ENCODE data around the gene FHAD1.
A peak's percentile ranks its signal among the peaks of the same experiment; 100 is the strongest.
"Not testable (repeated sequence)": the region's sequence is repeated elsewhere in the genome, so short reads cannot be mapped to it uniquely, and the experiment has no call there.

The FHAD1 gene

DNA sequence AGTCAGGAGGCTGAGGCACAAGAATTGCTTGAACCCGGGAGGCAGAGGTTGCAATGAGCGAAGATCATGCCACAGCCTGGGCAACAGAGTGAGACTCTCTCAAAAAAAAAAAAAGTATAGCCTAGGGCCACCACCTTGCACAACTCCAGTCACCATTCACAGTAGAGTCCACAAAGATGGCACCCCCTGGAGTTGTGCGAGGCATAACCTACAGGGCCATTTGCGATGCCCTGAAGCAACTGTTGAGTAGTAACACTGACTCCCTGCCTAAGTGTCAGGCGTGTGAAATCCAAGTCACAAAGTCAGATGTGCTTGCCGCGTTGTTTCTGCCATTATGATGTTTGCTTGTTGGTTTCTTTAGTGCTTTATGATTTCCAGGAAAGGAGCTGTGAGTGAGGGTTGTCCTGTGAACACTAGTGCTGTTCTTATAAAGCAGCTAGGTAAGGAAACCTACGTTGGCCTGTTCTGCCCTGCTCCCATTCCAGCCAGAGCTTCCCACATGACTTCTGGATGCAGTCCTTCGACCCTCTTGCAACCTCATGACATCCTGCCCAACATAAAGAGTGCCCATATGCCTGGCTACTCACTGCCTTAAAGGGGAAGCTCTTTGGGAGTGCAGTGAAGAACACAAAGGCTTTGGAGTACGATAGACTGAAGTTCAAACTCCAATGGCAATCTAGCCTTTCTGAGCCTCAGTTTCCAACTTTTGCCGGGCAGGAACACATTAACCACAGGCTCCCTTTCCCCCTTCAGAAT is 29.8 kb downstream of the FHAD1 start:
- DNase-seq (ENCODE audit: low read depth in 2 of 2) = no peak

DNA sequence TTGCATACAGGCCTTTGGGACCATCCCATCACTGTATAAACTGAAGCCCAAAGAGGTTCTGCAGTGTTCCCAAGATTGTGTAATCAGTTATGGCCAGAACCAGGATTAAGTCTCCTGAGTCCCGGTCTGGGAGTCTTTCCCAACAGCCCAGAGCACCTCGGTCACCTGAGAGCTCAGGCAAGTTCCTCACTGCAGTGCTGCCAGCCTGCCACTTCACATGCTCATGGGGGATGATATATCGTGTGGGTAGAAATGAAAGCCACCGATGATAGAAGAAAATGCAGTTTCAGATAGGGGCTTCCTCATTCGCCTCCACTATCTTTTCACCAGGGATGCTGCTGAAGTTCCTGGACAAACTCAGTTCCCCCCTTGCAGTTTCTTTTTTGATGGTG is 30.4 kb downstream of the FHAD1 start:
- no peak for DNase-seq (ENCODE audit: low read depth in 2 of 2)

DNA sequence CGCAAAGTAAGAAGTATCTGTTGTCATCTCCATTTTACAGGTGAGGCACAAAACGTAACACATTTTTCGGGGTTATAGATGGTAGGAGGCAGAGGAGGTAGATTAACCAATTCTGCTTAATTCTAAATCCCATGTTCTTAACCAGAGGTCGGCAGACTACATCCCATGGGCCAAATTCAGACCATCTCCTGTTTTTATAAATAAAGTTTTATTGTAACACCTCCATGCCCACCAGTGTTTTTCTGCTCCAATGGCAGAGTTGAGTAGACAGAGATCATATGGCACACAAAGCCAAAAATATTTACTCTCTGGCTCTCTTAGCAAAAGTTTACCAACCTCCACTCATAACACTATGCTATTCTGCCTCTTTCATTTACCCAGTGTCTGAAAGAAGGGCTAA is 30.9 kb downstream of the FHAD1 start:
- no peak for DNase-seq (ENCODE audit: low read depth in 2 of 2)

DNA sequence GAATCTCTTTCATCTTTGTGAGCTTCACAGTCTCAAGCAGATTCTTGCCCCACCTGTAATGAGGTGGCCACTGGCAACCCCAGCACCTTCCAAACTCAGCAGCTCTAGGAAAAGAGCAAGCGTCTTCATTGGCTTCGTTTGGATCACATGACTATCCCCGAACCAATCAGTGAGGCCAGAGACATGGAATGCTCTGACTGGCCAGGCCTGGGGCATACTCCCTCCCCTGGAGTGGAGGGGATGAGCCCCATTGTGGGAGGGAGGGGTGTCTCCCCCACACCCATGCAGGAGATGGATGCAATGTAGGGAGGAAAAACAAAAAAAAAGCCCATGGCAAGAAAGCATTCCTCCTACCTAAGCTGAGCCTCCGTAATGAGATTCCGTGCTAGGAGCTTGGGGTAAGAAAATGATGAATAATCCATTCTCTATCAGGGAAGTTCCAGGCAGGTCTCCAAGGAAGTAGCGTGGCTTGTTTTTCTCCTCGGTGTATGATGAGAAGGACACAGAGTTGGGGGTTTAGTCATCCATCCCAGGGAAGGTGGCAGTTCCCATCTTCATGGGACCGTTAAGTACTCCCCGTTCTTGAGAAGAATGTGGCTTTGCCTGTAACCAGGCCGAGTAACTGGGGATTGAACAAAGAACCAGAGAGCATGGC is 32.7 kb downstream of the FHAD1 start:
- no peak for DNase-seq (ENCODE audit: low read depth in 2 of 2)

DNA sequence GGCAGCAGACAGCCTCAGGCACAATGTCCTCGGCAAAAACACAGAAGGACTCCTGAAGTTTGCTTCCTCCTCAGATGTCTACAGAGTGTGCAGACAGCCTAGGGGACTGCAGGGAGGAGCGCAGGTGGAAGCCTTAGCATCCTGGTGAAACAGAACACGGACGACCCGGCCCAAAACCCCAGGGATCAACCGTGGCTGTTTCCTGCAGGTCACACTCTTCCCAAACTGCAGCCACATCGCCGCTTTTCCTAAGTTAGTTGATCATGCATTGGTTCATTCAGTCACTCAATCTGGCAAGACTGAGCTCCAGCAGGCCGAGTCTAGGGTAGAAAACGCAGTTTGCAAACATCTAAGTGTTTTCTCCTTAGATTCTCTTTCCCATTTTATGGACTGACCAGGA is 33.4 kb downstream of the FHAD1 start:
- DNase-seq (ENCODE audit: low read depth in 2 of 2) = no peak

DNA sequence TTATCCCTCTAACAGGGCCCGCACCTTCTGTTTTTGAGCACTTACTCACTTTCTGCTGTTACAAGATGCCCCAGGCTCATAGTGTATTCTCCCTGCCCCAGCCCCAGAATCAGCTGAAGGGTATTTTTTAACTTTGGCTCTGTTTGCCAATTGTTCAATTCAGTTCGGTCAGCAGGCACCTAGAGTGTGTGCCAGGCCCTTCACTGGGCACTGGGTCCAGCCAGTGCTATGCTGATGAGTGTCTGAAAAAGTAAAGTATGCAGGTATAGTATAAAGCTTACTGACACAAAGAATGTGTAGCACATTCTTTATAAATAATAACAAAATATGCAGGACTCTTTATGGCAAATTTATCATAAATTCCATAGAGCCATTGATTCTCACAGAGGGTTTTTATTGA is 35.0 kb downstream of the FHAD1 start:
- no peak for DNase-seq (ENCODE audit: low read depth in 2 of 2)

DNA sequence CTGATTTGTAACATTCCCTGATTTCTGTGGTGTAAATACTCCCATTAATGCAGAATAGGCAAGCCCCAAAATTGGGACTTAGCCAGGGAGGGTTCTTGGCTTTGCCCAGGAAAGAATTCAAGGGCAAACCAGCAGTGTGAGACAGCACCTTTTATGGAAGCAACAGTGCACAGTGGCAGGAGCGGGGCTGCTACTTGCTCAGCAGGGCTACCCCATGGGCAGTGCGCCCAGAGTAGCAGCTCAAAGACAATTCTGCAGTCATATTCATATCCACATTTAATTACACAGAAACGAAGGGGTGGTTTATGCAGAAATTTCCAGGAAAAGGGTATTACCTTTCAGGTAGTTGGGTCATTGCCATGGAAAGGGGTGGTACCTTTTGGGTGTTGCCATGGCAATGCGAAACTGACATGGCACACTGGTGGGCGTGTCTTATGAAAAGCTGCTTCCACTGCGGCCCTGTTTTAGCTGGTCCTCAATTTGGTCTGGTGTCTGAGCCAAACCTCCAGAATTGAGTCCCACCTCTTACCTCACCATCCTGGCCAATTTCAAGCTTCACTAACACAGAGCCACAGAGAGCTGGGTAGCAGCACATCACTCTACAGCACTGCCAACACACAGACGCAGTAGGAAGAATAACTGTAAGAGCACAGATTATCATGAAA is 35.9 kb downstream of the FHAD1 start:
- DNase-seq (ENCODE audit: low read depth in 2 of 2) = no peak

DNA sequence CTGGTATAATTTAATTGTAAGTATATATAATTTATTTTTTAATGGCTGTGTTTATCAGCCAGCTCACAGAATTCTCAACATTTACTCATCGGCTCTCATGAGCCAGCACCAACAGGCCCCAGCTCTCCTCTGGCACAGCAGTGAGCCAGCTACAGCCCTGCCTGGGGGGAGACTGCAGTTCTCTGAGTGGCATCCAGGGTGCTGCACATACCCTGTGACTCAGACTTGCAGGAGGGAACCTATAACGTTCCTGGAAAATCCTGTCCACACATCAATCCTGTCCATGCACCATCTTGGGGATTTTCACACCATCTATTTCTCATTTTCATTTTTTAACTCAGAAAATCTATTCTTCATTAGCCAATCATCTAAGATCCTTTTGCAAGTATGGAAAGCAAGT is 36.5 kb downstream of the FHAD1 start:
- no peak for DNase-seq (ENCODE audit: low read depth in 2 of 2)

DNA sequence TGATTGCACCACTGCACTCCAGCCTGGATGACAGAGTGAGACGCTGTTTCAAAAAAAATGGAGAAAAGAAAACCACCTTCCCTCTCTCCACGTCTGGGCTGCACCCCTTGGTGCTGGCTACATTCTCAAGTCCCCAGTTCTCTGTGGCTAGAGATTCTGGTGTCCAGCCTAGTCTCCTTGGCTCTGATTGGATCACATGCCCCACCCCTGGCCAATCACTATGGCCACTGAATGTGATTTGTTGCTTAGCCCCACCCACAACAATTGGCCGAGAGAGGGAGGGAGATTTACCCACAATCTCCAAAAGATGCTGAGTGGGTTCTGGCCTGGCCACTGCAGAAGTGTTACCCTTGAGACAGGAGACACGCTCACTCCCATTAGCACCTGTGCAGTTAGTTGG is 39.4 kb downstream of the FHAD1 start:
- DNase-seq (ENCODE audit: low read depth in 2 of 2) = no peak

DNA sequence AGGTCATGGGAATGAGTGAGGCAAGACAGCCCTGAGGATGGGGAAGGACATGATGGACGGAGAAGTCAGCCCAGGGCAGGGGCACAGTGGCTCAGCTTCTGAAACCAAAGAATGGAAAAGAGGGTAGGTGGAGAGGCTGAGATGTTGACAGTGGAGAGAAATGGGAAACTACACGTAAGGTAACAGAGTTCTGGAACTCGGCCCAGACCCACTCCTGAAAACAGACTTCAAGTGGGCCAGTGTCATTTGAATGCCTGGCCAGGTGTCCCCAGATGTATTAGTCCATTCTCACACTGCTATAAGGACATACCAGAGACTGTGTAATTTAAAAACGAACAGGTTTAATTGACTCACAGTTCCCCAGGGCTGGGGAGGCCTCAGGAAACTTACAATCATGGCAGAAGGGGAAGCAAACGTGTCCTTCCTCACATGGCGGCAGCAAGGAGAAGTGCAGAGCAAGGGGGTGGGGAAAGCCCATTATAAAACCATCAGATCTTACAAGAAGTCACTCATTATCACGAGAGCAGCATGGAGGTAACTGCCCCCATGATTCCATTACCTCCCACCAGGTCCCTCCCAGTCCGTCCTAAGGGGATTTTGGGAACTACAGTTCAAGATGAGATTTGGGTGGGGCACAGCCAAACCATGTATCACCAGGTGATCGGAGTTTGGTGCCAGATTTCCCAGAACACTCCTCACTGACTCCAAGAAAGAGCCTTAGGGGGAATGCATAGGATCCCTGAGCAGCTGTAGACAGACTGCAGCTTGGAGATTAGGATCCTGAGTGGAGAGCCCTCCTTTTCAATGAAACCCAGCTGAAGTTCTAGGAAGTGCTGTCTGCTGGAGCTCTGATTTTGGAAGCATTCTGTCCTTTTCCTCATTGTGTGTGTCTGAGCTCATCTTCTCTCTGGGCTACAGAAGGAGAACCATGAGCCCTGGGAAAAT is 40.3 kb downstream of the FHAD1 start:
- no peak for DNase-seq (ENCODE audit: low read depth in 2 of 2)

DNA sequence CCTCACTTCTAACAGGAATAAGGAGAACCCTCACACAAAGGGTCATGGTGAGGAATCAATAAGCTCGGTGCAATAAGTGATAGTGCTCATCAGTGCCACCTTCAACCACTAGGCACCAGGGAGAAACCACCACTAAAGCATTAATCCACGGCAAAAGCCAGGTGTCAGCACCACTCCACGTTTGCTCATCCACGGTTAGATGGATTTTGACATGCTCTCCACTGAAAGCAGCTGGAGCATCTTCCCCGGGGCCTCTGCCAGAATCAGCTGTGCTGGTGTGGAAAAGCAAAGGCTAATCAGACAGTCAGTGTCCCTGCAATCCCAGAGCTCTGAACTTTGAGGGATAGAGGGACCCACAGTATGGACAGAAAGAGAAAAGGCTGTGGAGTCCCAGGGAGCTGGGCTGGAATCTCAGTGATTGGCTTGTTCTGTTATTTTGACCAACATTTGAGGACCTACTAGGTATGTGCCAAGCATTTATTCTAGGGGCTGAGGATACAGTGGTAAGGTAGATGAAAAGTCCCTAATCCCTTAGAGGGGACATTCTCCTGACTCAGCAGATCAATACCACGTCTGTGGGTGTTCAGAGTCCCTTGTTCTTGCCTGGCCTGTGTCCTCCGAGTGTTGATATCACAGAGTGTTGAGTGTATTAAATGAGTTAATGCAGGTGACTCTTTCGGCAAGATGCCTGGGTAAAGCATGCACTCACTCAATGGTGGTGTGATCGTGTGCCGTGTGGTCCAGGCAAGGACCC is 41.3 kb downstream of the FHAD1 start:
- DNase-seq (ENCODE audit: low read depth in 2 of 2) = no peak

DNA sequence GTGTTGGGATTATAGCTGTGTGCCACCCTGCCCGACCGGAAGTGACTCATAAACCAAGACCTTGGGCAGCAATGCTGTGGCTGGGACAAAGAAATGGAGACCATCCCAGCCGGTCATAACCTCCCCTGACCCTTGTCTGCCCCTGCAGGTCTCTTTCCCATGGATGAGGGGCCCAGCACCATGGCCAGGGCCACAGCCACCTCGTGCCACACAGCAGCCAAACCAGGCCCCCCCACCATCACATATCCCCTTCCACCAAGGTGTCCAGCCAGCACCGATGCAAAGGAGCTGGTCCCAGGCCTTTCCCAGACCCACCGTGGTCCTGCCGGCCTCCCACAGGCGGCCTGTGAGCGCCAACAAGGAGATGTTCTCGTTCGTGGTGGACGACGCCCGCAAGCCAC is 42.2 kb downstream of the FHAD1 start:
- DNase-seq (ENCODE audit: low read depth in 2 of 2) = no peak

DNA sequence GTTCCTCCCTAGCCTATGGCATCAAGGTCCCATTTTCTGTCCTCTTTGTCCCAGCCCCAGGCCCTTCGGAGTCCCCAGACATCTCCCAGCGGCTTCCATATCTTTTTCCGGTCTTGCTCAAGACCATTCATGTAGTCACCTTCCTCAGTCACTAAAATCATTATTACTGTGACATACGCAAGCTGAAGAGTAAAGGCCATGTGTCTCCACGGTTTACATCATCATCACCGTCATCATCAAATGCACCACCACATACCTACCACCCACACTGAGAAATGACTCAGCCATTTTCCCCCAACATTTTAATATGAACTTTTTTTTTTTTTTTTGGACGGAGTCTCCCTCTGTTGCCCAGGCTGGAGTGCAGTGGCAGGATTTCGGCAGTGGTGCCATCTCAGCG is 43.4 kb downstream of the FHAD1 start:
- no peak for DNase-seq (ENCODE audit: low read depth in 2 of 2)

DNA sequence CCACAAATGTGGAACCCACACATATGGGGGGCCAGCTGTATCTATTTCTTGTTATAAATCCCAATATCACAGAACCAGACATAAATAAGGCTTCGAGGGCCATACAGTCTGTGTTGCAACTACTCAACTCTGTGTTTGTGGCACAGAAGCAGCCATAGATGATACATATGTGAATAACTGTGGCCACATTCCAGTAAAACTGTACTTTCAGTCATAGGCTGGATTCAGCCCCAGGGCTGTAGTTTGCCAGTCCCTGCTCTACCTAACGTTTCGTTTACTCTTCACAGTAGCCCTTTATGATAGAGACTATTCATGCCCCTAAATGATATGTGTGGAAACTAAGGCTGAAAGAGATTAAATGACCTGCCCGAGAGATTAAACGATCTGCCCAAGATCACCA is 48.7 kb downstream of the FHAD1 start:
- no peak for DNase-seq (ENCODE audit: low read depth in 2 of 2)

DNA sequence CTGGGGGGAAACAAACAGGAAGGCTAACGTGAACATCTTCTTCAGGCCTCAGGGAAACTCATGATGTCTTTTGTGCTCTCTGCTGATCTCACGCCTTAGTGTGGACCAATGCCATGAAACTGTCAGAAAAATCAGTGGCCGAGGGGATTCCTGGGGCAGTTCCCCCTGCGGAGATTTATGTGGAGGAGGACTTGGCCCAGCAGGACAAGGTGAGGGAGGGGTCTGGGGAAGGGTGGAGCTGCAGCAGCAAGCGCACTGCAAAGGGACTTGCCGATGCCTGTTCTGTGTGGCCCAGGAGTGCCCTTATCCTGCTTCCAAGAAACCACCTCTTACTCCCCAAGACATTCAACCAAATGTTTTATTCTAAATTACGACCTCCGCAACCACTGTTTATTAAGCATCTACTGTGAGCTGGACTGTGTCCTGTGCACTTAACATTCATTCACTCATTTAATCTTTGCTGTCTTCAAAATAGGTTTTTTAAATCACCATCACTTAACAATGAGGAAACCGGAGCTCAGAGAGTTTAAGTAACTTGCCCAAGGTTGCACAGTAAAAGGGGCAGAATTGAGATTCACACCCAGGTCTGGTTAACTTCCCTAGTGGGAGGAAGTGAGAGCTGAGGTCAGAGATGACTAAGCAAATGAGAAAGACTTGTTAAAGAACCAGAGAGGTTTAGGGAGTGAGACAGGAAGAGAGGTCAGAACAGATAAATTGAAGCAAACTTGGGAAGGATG is 49.7 kb downstream of the FHAD1 start:
- no peak for DNase-seq (ENCODE audit: low read depth in 2 of 2)

DNA sequence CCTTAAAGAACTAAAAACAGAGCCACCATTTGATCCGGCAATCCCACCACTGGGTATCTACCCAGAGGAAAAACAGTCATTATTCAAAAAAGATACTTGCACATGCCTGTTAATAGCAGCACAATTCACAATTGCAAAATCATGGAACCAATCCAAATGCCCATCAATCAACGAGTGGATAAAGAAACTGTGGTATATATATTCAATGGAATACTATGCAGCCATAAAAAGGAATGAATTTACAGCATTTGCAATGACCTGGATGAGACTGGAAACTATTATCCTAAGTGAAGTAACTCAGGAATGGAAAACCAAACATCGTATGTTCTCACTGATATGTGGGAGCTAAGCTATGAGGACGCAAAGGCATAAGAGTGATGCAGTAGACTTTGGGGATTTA is 51.0 kb downstream of the FHAD1 start:
- DNase-seq (ENCODE audit: low read depth in 2 of 2) = not testable (repeated sequence)

DNA sequence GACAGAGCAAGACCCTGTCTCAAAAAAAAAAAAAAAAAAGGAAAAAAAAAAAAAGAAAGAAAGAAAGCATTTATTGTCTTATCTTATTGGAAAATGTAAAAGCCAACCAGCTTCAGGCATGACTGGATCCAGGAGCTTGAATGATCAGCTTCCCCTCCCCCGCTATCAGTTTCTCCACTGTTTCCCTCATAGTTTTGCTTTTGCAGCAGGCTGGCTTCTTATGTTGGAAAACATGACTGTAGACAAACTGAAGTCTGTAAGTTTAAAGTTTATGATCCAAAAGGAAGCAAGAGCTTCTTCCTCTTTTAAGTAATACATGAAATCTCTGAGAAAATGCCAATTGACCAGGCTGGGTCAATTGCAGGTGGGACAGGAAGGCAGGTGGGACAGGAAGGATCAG is 52.2 kb downstream of the FHAD1 start:
- DNase-seq (ENCODE audit: low read depth in 2 of 2) = no peak

DNA sequence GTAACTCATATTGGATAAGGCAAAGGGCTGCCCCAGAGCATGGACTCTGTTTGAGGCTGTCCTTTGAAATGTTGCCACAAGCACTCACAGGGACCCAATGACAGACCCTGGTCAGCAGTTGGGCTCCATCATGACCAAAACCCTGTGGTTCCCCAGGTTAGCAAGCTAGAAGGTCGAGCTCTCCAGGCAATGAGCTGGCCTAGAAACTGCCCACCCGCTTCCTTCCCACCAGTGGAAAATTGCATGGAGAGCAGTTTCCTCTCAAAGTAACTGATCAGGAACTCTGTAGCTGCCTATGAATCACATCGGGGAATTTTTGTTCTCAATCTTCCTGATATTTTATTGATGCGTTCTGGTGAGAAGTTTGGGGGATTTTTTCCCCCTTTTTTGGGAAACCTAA is 52.8 kb downstream of the FHAD1 start:
- DNase-seq (ENCODE audit: low read depth in 2 of 2) = no peak

DNA sequence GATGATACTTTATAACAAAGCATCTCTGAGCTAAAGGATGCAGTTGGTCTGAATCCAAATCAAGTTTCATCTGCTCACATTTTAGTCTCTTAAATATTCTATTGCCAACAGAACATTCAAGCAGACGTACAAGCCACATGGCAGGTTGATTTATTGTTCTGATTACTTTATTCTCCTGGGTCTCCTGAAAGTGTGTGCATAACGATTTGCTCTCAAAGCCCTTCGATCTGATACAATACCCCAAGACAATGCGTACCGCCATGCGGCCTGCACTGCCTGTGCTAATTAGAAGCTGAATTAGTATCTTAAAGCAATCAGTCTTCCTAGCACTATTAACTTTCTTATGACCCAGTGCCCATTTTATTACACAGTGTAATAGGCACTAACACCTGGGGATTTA is 56.9 kb downstream of the FHAD1 start:
- DNase-seq (ENCODE audit: low read depth in 2 of 2) = no peak

DNA sequence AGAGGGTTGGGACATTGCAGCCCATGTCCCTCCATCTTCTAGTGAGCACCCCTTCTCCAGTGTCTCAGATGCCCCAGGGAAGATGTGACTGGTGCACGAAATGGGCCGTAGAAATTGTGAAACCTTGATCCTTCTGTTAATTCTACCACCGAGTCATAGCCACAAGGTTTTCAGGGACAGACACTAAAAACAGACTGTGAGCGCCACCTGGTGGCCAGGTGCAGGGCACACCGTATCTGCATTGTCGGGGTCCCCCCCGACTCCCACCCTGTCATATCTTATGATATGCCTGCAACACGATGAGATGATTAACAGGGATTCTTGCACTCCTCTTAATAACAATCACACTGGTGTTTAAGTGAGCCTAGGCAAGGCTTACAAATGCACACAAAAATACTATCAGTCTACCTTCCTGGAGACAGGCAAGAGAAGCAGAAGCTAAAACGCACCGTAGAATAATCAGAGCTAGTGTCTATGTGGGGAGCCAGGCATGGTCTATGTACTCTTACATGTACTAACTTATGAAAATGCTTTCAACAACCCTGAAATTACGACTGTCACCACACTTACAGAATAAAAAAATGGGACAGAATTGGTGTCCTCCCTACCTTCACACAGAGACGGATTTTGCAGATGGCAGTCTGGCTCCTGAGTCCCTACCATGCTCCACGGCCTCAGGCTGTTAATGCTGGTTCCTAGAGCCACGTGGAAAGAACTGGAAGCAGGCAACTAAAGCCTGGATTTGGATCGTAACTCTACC is 57.9 kb downstream of the FHAD1 start:
- DNase-seq (ENCODE audit: low read depth in 2 of 2) = peak; percentile 41 to 45
